HG03575 (cell line): ENCODE data around the gene TBC1D2.
"Not testable (repeated sequence)": the region's sequence is repeated elsewhere in the genome, so short reads cannot be mapped to it uniquely, and the experiment has no call there.

Experiments used
- ATAC-seq: cut with Tn5 transposase; IDR thresholded peaks from one replicate; pipeline ENCODE4 v1.9.1; 2021; ENCODE audit not compliant: unreplicated experiment, insufficient number of reproducible peaks, low FRiP score; ENCODE audit errors: extremely low read depth

The TBC1D2 gene

DNA sequence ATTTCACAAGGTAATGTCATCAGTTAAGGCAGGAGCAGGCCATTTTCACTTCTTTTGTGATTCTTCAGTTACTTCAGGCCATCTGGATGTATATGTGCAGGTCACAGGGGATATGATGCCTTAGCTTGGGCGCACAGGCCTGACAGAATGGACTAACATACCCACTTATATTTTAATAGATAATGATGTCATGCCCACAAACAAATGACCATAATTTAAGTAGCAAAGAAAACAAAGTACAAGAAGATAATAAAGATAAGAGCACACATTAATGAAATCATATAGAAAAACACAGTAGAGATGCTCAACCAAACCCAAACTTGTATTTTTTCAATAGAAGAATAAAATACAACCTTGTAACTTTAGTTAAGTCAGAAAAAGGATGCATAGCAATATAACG is 19.7 kb upstream of the TBC1D2 start:
- ATAC-seq = no peak

DNA sequence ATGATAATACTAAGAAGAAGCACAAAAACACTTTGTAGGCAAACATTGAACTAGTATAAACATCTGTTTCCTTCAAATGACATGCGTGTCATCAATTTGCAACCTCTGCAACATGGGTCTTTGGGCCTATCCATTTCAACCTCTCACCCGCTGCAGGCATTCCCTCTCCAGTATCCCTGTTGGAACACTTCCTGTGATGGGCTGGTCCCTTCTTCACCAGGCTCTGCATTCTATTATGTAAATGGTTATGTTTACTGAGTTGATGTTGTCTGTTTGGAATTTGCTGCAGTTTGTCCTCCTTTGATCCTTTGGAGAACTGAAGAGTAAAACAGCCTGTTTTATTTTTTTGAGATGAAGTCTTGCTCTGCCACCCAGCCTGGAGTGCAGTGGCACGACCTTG is 16.6 kb upstream of the TBC1D2 start:
- ATAC-seq = no peak

DNA sequence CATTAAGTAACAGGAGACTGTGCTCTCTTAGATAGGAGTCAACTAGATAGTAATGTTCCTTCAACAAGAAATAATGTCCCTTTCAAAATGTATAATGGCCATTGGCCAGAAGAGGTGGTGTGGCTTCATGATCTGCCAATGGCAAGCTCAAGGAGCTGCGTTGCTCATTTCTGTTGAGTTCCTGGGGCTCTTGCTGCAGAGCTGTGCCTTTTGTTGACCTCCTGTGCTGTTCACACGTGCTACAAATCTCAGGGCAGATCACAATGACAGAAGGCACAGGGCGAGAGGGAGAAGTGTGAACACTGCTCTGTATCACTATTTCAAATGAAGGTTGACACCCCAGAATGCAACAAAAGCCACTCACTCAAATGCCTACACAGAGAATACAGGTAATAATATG is 16.0 kb upstream of the TBC1D2 start:
- no peak for ATAC-seq

DNA sequence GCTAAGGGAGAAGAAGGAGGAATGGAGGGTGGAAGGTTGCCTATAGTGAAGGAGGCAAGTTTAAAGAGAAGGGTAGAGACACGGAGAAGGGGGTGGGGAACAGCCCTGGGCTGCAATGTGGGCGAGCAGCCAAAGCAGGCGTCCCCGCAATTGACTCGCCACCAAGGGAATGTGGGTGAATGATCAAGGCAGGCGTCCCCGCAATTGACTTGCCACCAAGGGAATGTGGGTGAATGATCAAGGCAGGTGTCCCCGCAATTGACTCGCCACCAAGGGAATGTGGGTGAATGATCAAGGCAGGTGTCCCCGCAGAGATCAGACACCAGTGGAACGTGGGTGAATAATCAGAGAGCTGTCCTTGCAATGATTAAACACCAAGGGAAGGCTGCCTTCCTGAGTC is 14.8 kb upstream of the TBC1D2 start:
- not testable (repeated sequence) for ATAC-seq

DNA sequence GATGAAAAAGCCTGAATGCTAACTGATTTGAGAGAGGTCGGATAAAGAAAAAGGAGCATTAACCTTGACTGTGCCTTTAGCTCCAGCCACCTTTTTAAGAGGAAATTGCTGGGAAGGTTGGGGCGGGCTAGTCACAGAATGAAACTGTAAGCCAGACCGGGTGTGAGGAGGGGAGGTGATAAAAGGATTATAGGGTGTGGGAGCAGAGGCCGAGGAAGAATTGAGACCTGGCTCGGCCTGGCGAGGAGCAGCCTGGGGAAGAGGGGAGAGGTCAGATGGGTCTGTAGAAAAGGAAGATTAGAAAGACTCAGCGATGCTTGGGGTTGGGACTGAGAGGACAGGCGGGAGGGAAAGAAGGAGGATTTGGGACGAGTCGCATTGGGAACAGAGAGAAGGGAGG is 14.2 kb upstream of the TBC1D2 start:
- not testable (repeated sequence) for ATAC-seq

DNA sequence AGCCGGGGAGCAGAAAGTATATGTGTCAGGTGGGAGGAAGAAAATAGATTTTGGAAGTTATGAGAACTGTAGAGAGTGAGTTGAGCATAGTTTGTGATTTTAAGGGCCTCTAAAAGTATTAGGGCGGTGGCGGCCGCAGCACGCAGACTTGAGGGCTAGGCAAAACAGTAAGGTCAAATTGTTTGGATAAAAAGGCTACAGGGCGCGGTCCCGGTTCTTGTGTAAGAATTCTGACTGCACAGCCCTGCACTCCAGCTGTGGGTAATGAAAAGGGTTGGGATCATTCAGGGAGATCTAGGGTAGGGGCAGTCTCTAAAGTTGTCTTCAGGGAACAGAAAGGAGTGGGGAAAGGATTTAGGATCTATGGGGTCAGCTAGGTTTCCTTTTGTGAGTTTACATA is 12.1 kb upstream of the TBC1D2 start:
- ATAC-seq = not testable (repeated sequence)

DNA sequence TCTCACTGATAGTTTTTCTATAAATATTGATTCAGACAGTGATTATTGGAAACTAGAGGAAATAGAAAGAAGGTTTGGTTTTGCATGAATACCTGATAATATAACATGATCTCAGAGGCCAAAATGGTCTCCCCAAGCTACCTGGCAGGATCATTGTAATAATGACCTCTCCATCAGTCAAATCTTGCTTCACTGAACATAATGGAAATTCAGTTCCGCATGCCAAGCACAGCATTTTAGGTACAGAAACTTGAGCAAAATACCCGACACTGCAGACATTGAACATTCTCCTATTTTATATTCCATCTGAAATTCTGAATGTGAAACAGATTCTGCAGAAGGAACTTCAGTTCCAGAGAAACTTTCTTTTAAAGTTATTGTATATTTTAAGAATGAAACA is 9.1 kb upstream of the TBC1D2 start:
- ATAC-seq = no peak

DNA sequence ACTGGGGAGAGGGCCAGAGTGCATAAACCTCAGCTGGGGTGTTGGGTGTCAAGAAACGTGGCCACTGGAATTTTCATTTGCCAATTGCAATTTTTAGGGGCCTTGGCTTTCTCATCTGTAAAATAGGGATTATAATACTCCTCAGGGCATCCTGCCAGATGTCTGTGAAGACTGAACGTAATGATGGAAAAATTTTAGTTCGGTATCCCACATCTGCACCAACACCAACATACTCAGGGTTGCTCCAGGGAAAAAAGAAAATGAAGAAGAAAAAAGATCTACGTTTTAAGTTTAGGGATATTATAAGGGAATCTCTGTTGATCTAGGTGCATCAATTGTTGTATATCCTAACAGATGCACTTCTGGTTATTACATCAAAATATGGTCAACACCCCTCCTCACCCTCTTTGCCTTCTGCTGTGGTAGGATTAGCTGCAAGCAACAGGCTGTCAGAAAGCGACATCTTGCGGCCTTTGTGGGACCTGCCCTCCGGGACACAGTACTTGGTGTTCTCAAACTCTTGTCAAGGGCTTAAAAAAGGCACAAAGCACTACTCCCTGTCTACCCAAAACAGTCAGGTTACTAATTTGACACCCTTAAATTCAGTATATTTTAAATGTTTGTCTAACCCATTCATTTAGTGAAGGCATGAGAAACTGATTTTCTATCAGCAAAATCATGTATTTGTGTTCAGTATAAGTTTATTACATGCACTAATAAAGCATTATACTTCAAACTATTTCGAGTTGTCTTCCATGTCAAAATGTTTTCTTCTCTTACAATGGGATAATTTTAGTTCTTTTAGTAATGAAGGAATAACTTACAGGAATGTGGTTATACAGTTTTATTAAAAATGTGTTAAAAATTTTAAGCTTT is 8.3 kb upstream of the TBC1D2 start:
- no peak for ATAC-seq

DNA sequence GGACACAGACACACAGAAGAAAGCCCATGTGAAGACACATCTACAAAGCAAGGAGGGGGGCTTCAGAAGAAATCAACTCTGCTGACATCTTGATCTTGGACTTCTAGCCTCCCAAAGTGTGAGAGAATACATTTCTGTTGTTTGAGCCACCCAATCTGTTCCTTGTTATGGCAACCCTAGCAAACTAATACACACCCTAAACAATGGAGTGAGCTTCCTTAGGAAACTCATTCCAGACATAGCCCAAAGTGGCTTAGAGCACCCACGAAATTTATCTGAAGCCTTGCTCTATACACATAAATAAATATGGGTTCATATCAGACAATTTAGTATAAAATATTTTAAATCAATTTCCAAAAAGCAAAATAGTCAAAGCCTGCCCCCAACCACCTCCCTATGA is 7.6 kb upstream of the TBC1D2 start:
- ATAC-seq = no peak

DNA sequence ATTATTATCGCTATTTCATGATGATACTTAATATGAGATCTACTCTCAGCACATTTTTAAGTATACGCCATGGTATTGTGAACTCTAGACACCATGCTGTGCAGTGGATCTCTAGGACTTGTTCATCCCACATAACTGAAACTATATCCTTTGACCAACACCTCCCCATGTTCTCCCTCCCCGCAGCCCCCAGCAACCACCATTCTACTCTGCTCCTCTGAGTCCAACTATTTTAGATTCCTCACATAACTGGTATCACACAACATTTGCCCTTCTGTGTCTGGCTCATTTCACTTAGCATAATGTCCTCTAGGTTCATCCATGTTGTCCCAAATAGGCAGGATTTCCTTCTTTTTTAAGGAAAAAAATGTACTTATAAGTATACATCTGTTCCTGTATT is 6.6 kb upstream of the TBC1D2 start:
- ATAC-seq = no peak

DNA sequence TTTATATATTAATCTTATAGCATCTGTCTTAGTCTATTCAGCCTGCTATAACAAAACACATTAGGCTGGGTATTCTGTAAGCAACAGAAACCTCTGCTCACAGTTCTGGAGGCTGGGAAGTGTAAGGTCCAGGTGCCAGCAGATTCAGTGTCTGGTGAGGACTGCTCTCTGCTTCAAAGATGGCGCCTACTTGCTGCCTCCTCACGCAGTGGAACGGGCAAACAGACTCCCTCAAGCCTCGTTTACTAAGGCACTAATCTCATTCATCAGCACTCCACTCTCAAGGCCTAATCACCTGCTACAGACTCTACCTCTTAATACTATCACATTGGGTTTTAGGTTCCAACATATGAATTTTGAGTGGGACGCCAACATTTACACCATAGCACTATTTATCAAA is 5.2 kb upstream of the TBC1D2 start:
- no peak for ATAC-seq

DNA sequence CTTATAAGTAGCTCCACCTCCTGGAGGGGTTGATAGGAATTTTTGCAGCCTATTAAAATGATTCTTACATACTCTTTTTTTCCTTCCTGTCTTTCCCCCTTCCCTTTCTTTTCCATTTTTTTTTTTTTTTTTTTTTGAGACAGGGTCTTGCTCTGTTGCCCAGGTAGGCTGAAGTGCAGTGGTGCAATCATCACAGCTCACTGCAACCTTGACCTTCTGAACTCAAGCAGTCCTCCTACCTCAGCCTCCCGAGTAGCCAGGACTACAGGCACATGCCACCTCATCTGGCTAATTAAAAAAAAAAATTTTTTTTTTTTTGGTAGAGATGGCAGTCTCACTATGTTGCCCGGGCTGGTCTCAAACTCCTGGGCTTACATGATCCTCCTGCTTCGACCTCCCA is 4.3 kb upstream of the TBC1D2 start:
- no peak for ATAC-seq

DNA sequence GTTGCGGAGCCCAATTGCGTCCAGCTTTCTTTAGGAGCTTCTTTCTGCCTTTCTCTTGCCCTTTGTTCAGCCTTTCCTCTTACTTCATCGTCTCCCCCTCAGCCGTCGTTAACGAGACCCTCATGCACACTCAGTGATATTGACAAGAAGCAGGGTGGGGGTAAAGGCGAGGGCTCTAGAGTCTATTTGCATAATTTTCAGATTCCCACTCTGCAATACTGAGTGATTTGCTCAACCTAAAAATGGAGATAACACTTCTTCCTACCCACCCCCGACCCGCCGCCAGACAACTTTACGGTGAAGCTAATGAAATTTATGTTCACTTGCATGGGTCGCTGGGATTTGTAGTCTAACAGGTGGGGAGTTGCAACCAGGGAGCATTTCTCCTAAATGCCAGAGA is 1.3 kb upstream of the TBC1D2 start:
- no peak for ATAC-seq

DNA sequence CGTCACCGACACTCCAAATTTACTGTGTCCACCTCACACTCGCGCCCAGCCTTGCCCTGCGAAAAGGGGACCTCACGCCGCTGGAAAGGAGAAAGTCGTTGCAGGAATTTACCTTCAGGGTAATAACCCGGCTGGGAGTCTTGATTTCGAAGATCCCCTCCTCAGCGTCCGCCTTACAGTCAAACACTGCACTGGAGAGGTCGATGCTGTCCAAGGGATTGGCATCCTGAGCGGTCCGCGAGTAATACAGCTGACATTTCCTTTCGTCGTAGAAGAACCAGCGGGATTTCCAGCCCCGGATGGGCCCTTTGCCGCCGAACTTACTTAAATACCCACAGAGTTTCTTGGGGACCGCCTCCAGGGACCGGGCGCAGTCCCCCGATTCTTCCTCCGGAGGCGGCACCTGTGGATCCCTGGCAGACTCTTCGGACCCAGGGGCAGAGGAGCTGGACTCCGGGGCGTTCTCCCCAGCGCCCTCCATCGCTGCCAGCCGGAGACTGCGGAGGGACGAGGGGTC is 330 bp downstream of the TBC1D2 start:
- ATAC-seq = no peak

DNA sequence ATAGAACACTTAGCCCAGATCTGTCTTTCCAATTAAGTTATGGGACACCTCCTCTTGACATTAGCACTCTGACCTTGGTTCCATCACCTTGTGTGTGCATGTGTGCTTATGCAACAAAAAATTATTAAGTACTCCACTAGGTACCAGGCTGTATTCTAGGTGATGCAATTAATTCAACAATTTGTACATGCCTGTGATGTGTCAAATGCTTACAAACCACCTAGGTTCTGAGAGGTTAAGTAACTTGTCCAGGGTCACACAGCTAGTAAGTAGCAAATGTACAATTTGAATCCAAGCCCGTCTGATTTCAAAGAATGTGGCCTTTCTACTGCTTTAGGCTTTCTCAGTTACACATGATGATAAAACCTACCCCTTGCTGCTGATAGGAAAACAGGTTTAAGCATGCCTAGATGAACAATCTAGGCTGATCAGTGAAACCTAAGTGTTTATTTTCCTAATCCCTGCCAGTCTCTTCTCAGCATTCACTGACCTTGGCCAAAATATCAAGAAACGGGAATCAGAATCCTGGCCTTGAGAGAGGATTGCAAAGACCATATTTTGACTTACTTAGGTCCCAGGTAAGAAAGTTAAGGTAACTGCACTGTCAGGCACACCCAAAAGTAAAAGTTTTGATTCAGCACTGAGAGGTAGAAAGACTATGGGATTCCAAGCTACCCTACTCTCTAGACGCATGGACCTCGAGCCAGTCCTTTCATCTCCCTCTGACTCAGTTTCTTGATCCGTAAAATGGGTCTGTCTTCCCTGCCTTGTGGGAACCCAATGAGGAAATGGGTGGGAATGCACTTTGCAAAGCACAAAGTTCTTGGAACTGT is 1.0 kb downstream of the TBC1D2 start:
- no peak for ATAC-seq

DNA sequence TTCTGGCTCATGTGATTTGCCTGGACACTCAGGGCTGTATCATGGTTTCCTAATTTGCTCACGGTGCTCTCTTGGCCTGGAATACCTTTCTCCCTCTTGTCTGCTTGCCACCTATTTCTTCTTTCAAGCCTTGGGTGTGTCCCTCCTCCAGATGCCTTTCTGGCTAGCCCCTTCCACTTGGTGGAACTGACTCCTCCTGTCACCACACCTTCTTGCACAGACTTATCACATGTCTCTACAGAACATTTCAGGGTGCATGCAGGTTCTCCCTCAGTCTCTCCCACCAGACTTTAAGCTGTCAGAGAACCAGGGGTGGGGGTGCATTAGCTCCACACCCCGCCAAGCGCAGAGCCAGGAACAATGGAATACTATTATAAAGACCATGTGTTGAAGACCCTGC is 1.9 kb downstream of the TBC1D2 start:
- no peak for ATAC-seq

DNA sequence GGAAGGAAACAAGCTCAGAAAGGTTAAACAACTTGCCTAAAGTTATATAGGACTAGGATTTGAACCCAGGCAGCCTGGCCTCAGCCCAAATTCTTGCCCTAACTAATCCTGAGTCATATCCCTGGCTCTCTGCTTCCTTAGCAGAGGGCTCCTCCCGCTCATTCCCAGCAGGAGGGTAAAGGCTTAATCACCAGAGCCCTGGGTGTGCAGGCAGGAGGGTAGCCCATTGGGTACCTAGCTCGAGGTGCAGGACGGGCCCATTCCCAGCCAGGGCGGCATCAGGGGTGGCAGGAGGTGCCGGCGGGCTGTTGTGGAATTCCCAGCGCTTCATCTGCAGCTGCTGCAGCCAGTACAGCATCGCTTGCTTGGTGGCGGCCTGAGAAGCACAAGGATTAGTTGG is 3.9 kb downstream of the TBC1D2 start:
- ATAC-seq = no peak

DNA sequence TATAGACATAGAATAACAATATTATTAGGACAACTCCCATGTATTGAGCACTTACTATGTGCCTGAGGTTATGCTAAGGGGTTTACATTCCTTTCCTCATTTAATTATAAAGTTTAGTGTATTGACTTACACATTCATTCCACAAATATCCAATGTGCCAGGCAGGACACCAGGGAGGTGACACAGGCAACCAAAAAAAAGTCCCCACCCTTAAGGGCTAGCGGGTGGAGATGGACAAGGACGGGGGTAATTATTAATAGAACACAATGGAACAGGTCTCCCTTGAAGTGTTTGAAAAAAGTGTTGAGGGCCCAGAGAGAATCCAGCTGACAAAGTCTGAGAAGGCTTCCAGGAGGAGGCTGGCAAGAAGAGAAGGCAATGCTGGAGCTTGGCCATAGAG is 5.7 kb downstream of the TBC1D2 start:
- ATAC-seq = no peak

DNA sequence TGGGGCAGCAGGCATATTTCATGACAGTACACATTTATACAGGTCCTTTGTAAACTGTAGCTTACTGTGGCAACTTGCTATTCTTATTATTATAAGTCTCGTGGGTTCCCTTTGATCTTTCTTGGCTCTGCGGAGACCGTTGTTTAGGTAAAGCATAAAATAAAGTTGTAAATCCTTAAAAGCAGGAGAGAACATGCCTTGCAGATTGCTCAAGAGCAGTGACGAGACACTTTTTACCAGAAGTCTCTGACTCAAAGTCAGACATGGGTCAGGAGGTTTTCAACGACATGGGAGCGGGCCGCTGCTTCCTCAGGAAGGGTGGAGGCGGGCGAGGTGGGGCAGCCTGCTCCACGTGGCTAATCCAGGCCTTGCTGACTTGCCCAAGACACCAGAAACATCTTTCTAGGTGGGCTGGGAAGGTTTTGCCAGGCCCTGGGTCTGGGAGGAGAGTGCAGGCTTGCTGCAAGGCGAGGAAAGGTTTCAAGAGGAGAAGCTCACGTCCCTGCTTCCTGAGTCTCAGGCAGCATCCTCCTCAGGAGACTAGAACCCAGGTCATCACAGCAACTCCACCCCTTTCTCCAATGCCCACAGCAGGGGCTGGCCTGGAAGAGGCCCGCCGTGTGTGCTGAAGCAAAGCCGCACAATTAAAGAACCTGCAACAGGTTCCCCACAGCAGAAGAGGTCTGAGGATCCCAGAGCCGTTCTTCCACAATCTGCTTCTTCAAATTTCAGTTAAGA is 6.5 kb downstream of the TBC1D2 start:
- no peak for ATAC-seq
